NB4 (cell line): ENCODE measurements around the gene SCGB1D1.

Experiments
- MYC ChIP-seq: IDR thresholded peaks from 2 replicates; pipeline ENCODE4 v1.6.1; 2011; ENCODE audit warnings: low read depth, low read length
- POLR2A ChIP-seq: IDR thresholded peaks from 2 replicates; pipeline ENCODE4 v1.6.1; 2011; ENCODE audit warnings: mild to moderate bottlenecking; ENCODE audit not compliant: insufficient read length; ENCODE audit errors: extremely low read depth
- TF ChIP-seq, protein P1 (sequence below): IDR thresholded peaks from one replicate; pipeline ENCODE4 v1.5.1; 2012; ENCODE audit warnings: low read depth, low read length
- TF ChIP-seq, protein P2 (sequence below): IDR thresholded peaks from 2 replicates; pipeline ENCODE4 v1.6.1; 2011; ENCODE audit warnings: low read depth, low read length

GRCh38 chr11:62172294-62172693, 17.7 kb upstream of the SCGB1D1 start:
- TF ChIP-seq, protein P1, sequence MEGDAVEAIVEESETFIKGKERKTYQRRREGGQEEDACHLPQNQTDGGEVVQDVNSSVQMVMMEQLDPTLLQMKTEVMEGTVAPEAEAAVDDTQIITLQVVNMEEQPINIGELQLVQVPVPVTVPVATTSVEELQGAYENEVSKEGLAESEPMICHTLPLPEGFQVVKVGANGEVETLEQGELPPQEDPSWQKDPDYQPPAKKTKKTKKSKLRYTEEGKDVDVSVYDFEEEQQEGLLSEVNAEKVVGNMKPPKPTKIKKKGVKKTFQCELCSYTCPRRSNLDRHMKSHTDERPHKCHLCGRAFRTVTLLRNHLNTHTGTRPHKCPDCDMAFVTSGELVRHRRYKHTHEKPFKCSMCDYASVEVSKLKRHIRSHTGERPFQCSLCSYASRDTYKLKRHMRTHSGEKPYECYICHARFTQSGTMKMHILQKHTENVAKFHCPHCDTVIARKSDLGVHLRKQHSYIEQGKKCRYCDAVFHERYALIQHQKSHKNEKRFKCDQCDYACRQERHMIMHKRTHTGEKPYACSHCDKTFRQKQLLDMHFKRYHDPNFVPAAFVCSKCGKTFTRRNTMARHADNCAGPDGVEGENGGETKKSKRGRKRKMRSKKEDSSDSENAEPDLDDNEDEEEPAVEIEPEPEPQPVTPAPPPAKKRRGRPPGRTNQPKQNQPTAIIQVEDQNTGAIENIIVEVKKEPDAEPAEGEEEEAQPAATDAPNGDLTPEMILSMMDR, result no peak
- no peak for TF ChIP-seq MYC
- TF ChIP-seq, protein P2, sequence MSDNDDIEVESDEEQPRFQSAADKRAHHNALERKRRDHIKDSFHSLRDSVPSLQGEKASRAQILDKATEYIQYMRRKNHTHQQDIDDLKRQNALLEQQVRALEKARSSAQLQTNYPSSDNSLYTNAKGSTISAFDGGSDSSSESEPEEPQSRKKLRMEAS, result no peak
- no peak for TF ChIP-seq POLR2A
